ENCODE measurements around the gene KRTAP2-3.

GRCh38 chr17:41098042-41098441 lies 38.1 kb upstream of the KRTAP2-3 start, which contains the start of gene KRTAP4-8:
- no peak for TF ChIP-seq CTCF (IDR thresholded peaks at IDR 0.05; ENCODE audit: insufficient read depth, low read depth, low read length)
- no peak for TF ChIP-seq EZH2 (IDR thresholded peaks at IDR 0.05; ENCODE audit: insufficient read depth, low read length)
